Stimulated activated CD8-positive, alpha-beta memory T cell treated with anti-CD3 and anti-CD28 coated beads, Interleukin-2, amount 100 ng/mL, for 1 hour (primary cell): ENCODE data around the gene BCAS3.
"Not testable (repeated sequence)": the region's sequence is repeated elsewhere in the genome, so short reads cannot be mapped to it uniquely, and the experiment has no call there.

Experiments
- DNase-seq, 2 donors: peaks; one replicate each; pipeline ENCODE4 v3.0.0-alpha.2; 2020; ENCODE audit warnings: low read depth in 2 of 2

Gene BCAS3

DNA sequence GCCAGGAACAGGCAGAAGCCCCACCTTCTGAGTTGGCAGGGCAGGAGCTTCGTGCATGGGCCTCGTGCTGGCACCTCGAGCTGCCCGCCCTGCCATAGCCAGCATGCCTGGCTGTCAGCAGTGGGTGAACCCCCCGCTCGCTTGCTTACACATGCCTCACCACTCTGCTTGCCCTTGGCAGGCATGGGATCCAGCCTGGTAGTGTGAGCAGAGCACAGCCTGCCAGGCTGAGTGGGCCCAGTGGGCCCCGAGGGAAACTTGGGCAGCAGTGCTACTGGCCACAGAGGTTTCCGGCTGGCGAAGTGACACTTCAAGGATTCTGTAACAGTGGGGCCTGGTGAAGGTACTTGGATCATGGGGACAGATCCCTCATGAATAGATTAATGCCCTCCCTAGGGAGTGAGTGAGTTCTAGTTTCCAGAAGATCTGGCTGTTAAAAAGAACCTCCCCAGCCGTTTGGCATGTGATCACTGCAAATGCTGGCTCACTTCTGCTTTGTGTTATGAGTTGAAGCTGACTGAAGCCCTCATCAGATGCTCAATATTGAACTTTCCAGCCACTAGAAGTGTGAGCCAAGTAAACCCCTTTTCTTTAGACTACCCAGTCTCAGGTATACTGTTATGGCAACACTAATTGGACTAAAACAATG lies 114.7 kb downstream of the BCAS3 start:
- DNase-seq = no peak

DNA sequence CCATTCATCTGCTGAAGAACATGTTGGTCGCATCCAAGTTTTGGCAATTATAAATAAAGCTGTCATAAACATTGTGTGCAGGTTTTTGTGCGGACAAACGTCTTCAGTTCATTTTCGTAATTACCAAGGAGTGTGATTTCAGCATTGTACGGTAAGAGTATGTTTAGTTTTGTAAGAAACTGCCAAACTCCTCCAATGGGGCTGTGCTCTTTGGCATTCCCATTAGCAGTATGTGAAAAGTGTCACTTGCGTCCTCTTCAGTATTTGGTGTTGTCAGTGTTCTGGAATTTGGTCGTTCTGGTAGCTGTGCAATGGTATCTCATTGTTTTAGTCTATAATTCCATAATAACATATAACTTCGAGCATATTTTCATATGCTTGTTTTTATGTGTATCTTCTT lies 120.9 kb downstream of the BCAS3 start:
- DNase-seq = no peak

GRCh38 chr17:60802377-60802776 lies 124.7 kb downstream of the BCAS3 start:
- no peak for DNase-seq

DNA sequence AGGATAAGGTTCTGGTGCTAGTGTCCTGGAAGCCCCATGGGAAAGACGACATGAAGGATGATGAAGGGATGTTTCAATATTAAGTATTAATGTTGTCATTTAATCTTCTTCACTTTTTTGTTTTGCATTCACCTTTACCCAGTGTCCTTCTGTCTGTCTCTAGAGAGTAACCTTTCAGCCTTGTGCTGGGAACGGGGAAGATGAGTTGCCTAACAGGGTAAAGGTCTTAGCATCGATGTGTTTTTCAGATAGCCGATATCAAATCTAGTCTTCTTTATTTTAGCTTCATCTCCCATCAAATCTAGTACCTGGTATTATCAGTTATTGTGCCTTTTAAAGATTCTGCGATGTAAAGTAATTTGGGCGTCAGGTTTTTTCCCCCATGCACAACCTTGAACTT lies 125.4 kb downstream of the BCAS3 start:
- no peak for DNase-seq

GRCh38 chr17:60804831-60805230 lies 127.2 kb downstream of the BCAS3 start:
- no peak for DNase-seq

DNA sequence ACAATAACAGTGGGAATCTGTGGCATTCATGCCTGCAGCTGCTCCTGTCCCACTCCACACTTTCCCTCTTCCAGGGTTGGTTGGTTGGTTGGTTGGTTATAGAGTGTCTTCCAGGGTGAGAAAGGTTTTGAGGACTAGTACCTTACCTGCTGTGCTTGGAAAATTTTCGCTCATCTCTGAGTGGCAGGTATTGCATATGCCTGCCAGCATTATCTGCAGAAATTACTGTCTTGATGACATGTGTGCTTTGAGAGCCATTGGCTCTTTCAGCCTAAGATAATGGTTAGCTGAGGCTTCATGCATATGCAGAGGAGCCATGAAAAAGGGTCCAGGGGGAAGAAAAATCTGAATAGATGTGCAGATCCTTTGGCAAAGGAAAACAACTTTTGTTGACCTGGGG lies 131.8 kb downstream of the BCAS3 start:
- DNase-seq = no peak

- not testable (repeated sequence) for DNase-seq
These were observed 137.3 kb downstream of the BCAS3 start for GRCh38 chr17:60814941-60815340.

DNA sequence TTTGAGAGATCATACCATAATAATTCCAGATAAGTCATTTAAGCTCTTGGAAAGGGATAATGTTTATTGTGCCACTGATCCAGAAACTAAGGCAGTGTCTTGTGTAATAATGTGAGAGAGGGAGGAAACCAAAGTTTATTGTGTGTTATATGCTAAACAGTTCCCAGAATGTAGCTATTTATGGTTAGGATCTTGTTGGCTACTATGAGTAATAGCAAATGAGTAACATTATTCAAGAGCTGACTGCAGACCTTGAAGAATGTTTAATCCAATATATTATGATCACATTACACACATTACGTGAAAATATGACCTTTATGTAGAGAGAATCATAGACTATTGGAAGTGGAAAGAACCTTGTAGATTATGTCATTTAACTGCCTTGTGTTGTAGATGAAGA lies 139.5 kb downstream of the BCAS3 start:
- DNase-seq = no peak

GRCh38 chr17:60819447-60820130 lies 141.9 kb downstream of the BCAS3 start:
- no peak for DNase-seq

DNA sequence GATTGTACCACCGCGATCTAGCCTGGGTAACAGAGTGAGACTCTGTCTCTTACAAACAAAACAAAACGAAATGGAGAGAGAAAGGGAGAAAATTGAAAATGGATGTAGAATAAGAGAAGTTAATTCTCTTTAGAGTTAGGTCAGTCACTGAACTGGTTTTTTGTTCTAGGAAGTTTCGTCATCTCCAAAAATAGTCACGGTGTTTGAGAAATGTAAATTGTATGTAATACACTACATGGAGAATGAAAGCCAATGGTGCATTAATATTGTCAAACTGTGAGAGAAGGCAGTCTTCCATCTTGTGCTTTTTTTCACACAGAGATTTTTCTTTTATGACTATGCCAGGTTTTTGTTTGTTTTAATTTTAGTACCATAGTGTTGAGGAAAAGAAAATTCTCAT lies 145.9 kb downstream of the BCAS3 start:
- no peak for DNase-seq

DNA sequence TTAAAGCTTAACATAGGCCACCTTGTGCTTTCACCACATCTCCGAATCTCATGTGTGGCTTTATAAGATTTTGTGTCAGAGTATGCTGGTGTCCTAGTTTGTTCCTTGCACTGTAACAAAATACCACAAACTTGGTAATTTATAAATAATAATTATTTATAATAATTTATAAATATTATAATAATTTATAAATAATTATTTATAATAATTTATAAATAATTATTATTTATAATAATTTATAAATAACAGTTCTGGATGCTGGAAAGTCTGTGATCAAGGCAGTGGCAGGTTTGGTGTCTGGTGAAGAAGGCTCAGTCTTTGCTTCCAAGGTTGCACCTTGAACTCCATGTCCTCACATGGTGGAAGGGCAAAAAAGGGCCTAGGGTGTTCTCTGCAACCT lies 147.7 kb downstream of the BCAS3 start:
- DNase-seq = no peak

GRCh38 chr17:60827943-60828342 lies 150.3 kb downstream of the BCAS3 start:
- no peak for DNase-seq

GRCh38 chr17:60832151-60832585 lies 154.5 kb downstream of the BCAS3 start:
- no peak for DNase-seq

GRCh38 chr17:60832631-60833030 lies 155.0 kb downstream of the BCAS3 start:
- DNase-seq = no peak

GRCh38 chr17:60840456-60840855 lies 162.8 kb downstream of the BCAS3 start:
- no peak for DNase-seq

DNA sequence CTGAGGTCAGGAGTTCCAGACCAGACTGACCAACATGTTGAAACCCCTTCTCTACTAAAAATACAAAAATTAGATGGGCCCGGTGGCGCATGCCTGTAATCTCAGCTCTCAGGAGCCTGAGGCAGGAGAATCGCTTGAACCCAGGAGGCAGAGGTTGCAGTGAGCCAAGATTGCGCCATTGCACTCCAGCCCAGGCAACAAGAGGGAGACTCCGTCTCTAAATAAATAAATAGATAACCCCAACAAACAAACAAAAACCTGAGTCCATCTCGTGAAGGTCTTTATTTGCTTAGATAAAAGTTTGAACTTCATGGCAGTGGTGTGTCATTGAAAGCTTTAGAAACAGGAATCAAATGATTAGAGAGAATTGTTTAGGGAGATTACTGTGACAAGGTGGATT lies 167.4 kb downstream of the BCAS3 start:
- DNase-seq = no peak

DNA sequence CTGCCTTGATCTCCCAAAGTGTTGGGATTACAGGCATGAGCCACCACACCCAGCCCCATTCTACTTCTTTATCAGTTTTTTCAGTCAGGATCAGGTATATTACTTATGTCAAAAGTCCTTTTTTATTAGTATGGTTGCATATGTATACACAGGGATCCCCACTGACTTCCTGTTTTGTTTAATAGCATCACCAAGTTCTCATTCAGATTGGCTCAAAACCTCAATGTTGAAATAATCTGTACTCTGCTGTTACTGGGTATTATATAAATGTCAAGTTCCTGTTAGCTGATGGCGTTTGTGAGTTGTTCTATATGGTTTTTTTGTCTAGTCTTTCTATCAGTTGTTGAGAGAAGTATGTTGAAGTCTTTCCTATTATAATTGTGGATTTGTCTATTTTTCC lies 168.5 kb downstream of the BCAS3 start:
- no peak for DNase-seq

GRCh38 chr17:60851181-60851580 lies 173.5 kb downstream of the BCAS3 start:
- no peak for DNase-seq

- DNase-seq = no peak
These were observed 180.0 kb downstream of the BCAS3 start for GRCh38 chr17:60857556-60858080.

DNA sequence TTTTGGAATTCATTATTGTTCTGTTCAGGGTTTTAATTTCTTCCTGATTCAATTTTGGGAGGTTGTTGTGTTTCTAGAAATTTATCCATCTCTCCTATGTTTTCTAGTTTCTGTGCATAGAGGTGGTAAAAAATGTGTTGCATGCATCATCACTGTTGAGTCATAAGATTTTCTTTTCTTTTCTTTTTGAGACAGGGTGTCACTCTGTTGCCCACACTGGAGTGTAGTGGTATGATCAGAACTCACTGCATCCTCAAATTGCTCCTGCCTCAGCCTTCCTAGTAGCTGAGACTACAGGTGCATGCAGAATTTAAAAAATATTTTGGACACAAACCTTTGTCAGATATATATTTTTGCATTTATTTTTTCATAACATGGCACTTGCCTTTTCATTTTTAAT lies 184.8 kb downstream of the BCAS3 start:
- no peak for DNase-seq

- DNase-seq = no peak
These were observed 186.4 kb downstream of the BCAS3 start for GRCh38 chr17:60863892-60864707.

DNA sequence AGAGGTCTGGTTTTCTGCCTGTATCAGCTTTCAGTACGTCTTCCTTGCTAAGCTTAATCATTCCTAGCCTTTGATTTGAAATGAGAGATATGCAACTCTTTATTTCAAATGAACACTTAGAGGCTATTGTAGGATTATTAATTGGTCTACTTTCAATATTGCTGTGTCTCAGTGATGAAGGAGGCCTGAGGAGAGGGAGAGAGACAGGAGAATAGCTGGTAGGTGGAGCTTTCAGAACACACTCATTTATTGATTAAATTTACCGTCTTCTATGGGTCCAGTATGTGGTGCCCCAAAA lies 187.0 kb downstream of the BCAS3 start:
- DNase-seq = no peak

- DNase-seq = no peak
These were observed 197.1 kb downstream of the BCAS3 start for GRCh38 chr17:60874772-60875171.
